CD4-positive, alpha-beta T cell treated with Interleukin-21 for 1 hour (primary cell): ENCODE data around the gene CCDC154.
"Not testable (repeated sequence)": the region's sequence is repeated elsewhere in the genome, so short reads cannot be mapped to it uniquely, and the experiment has no call there.

Experiments
- DNase-seq: peaks from one replicate; pipeline ENCODE4 v3.0.0-alpha.2; 2020

Gene CCDC154

GRCh38 chr16:1453316-1453715 lies 9.0 kb upstream of the CCDC154 start:
- DNase-seq, result no peak

GRCh38 chr16:1452530-1452929 lies 8.2 kb upstream of the CCDC154 start:
- no peak for DNase-seq

- DNase-seq, result no peak
These were observed 7.5 kb upstream of the CCDC154 start for GRCh38 chr16:1451702-1452392.

GRCh38 chr16:1450841-1451240 lies 6.5 kb upstream of the CCDC154 start:
- no peak for DNase-seq

- DNase-seq, result no peak
These were observed 5.9 kb upstream of the CCDC154 start for GRCh38 chr16:1450218-1450617.

GRCh38 chr16:1449201-1449788 lies 4.9 kb upstream of the CCDC154 start:
- DNase-seq, result no peak

- no peak for DNase-seq
These were observed 4.3 kb upstream of the CCDC154 start for GRCh38 chr16:1448536-1449116.

GRCh38 chr16:1447965-1448364 lies 3.6 kb upstream of the CCDC154 start:
- no peak for DNase-seq

GRCh38 chr16:1446296-1447080 lies 2.1 kb upstream of the CCDC154 start:
- no peak for DNase-seq

- no peak for DNase-seq
These were observed 1.3 kb upstream of the CCDC154 start for GRCh38 chr16:1445518-1446203.

GRCh38 chr16:1444730-1445517 lies 568 bp upstream of the CCDC154 start:
- no peak for DNase-seq

GRCh38 chr16:1443403-1443973 lies 868 bp downstream of the CCDC154 start:
- no peak for DNase-seq

- DNase-seq, result no peak
These were observed 1.7 kb downstream of the CCDC154 start for GRCh38 chr16:1442697-1443096.

- DNase-seq, result no peak
These were observed 2.9 kb downstream of the CCDC154 start for GRCh38 chr16:1441391-1441829.

GRCh38 chr16:1439699-1440074 lies 4.7 kb downstream of the CCDC154 start:
- not testable (repeated sequence) for DNase-seq

GRCh38 chr16:1439058-1439698 lies 5.2 kb downstream of the CCDC154 start:
- no peak for DNase-seq

- no peak for DNase-seq
These were observed 5.9 kb downstream of the CCDC154 start for GRCh38 chr16:1438229-1439057.

- DNase-seq, result no peak
These were observed 6.8 kb downstream of the CCDC154 start for GRCh38 chr16:1437606-1438005.

GRCh38 chr16:1436731-1437355 lies 7.5 kb downstream of the CCDC154 start:
- DNase-seq, result no peak
